ENCODE results near the gene LEMD1.

The LEMD1 gene

DNA sequence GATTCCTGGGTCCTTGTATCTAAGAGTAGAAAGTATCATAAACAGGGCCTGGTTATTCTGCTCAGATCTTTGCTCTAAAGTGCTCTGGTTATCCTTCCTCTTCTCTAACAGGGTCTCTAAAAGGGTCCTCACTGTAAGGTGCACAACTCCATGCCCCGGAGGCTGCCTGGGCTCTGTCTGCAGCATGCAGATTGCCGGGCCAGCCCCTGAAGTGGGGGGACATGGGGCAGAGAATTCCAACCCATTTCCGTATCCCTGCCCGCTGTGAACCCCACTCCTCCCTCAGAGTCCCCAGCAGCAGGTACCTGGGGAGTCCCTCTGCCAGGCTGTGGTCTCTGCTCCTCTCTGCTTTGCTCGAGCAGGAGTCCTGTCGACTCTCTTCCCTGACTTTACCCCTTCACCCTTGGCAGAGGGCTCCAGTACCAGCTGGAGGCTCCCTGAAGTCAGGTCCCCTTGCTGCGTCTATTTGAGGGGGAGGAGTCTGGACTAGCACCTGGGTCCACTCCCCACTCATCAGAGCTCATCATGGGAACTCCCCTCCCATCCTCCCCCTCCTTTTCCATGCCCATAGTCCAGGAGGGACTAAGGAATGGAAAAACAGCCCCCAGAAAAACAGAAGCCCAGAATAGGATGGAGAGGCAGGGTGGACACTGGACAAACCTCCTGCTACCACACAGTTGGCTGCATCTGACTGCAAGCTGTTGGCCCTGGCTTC lies 21.9 kb upstream of the LEMD1 start:
- TF ChIP-seq TAF1 (IDR thresholded peaks at IDR 0.05; ENCODE audit: borderline replicate concordance, insufficient read depth, low read length) (no peak), SIN3A (IDR thresholded peaks at IDR 0.05; ENCODE audit: borderline replicate concordance, insufficient read depth, low read length) (no peak), POLR2AphosphoS5 (IDR thresholded peaks at IDR 0.05; ENCODE audit: low read depth, low read length) (no peak), FOXP2 (optimal IDR thresholded peaks at IDR 0.05; ENCODE audit: borderline replicate concordance, extremely low read depth, extremely low read length, insufficient read depth) (no peak)
- TF ChIP-seq, protein P1, sequence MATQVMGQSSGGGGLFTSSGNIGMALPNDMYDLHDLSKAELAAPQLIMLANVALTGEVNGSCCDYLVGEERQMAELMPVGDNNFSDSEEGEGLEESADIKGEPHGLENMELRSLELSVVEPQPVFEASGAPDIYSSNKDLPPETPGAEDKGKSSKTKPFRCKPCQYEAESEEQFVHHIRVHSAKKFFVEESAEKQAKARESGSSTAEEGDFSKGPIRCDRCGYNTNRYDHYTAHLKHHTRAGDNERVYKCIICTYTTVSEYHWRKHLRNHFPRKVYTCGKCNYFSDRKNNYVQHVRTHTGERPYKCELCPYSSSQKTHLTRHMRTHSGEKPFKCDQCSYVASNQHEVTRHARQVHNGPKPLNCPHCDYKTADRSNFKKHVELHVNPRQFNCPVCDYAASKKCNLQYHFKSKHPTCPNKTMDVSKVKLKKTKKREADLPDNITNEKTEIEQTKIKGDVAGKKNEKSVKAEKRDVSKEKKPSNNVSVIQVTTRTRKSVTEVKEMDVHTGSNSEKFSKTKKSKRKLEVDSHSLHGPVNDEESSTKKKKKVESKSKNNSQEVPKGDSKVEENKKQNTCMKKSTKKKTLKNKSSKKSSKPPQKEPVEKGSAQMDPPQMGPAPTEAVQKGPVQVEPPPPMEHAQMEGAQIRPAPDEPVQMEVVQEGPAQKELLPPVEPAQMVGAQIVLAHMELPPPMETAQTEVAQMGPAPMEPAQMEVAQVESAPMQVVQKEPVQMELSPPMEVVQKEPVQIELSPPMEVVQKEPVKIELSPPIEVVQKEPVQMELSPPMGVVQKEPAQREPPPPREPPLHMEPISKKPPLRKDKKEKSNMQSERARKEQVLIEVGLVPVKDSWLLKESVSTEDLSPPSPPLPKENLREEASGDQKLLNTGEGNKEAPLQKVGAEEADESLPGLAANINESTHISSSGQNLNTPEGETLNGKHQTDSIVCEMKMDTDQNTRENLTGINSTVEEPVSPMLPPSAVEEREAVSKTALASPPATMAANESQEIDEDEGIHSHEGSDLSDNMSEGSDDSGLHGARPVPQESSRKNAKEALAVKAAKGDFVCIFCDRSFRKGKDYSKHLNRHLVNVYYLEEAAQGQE (IDR thresholded peaks at IDR 0.05; ENCODE audit: insufficient read depth in 1 of 2, low read depth in 2 of 2, low read length in 2 of 2), result no peak

DNA sequence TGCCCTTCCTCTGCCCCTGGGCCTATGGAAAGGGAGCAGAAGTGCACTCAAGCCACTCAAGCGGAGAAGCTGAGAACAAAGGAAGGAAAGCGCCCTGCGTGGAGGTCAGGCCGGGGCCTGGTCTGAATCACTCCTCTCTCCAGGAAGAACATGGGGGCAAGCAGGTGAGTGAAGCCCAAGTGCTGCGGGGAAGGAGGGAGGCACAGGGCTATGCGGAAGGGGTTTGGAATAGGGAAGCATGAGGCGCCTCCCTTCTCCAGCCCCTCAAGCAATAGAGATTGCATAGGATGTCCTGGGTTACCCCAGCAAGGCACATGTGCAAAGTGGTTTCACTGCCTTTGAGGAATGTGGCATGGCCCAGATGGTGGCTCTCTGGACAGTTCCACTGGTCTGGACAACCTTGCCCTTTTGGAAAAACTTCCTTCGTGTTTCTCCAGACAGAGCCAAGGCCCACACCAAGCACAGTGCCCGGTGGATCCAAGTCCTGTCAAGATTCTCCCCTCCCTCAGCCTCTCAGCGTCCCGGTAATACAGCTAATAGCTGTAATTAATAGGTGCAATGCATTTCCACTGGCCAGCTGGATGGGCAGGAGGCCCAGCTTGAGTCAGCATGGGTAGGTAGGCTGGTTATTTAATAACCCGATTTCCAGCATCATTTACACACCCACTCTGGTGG lies 20.3 kb upstream of the LEMD1 start:
- TF ChIP-seq POLR2AphosphoS5 (IDR thresholded peaks at IDR 0.05; ENCODE audit: low read depth, low read length) (no peak), TAF1 (IDR thresholded peaks at IDR 0.05; ENCODE audit: borderline replicate concordance, insufficient read depth, low read length) (no peak), FOXP2 (optimal IDR thresholded peaks at IDR 0.05; ENCODE audit: borderline replicate concordance, extremely low read depth, extremely low read length, insufficient read depth) (no peak), SIN3A (IDR thresholded peaks at IDR 0.05; ENCODE audit: borderline replicate concordance, insufficient read depth, low read length) (no peak)
- TF ChIP-seq, protein P1 (IDR thresholded peaks at IDR 0.05; ENCODE audit: insufficient read depth in 1 of 2, low read depth in 2 of 2, low read length in 2 of 2), result no peak

DNA sequence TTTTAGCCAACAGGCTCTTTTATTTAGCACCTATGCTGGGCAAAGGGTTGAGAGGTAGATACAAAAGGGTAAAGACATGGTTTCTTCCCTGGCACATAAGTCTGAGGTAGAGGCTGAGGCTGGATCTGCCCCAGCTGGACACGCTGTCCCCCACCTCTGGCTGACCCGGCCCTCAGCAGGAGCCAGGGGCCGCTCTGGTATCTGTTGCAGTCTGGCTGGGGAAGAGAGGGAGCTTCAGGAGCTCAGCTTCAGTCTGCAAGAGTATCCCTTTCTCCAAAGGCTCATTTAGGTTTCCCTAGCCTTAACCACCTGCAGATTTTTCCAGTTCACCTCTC lies 19.8 kb upstream of the LEMD1 start:
- TF ChIP-seq, protein P1 (IDR thresholded peaks at IDR 0.05; ENCODE audit: insufficient read depth in 1 of 2, low read depth in 2 of 2, low read length in 2 of 2), result no peak
- TF ChIP-seq POLR2AphosphoS5 (IDR thresholded peaks at IDR 0.05; ENCODE audit: low read depth, low read length), result no peak
- no peak for TF ChIP-seq TAF1 (IDR thresholded peaks at IDR 0.05; ENCODE audit: borderline replicate concordance, insufficient read depth, low read length)
- no peak for TF ChIP-seq SIN3A (IDR thresholded peaks at IDR 0.05; ENCODE audit: borderline replicate concordance, insufficient read depth, low read length)
- no peak for TF ChIP-seq FOXP2 (optimal IDR thresholded peaks at IDR 0.05; ENCODE audit: borderline replicate concordance, extremely low read depth, extremely low read length, insufficient read depth)

DNA sequence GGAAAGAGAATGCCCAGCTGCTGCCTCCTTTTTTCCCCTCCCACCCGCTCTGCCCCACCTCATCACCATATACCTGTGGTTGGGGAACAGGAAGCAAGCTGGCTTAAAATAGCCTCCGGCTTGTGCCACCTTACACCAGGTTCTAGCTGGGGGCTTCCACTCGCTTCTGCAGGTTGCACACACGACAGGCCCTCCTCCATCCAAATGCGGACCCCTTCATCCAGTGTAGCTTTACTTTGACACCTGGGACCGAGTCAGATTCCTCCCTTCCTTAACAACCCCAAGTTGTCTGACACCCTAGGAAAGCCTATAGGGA lies 19.4 kb upstream of the LEMD1 start:
- TF ChIP-seq SIN3A (IDR thresholded peaks at IDR 0.05; ENCODE audit: borderline replicate concordance, insufficient read depth, low read length), result no peak
- TF ChIP-seq TAF1 (IDR thresholded peaks at IDR 0.05; ENCODE audit: borderline replicate concordance, insufficient read depth, low read length), result no peak
- TF ChIP-seq POLR2AphosphoS5 (IDR thresholded peaks at IDR 0.05; ENCODE audit: low read depth, low read length), result no peak
- TF ChIP-seq FOXP2 (optimal IDR thresholded peaks at IDR 0.05; ENCODE audit: borderline replicate concordance, extremely low read depth, extremely low read length, insufficient read depth), result no peak
- TF ChIP-seq, protein P1 (IDR thresholded peaks at IDR 0.05; ENCODE audit: insufficient read depth in 1 of 2, low read depth in 2 of 2, low read length in 2 of 2), result no peak
